Brain microvascular endothelial cell (primary cell): Measurements from ENCODE around the gene SNTG2.

Source experiments
- DNase-seq: peaks from one replicate; pipeline ENCODE4 v3.0.0-alpha.2; 2020
- H3K27ac ChIP-seq: fragments of 250-450 bp; sonication (Bioruptor Pico); 2 replicates; pipeline ENCODE4 v1.5.1; 2020; ENCODE audit warnings: mild to moderate bottlenecking, moderate library complexity
- H3K27me3 ChIP-seq: fragments of 250-450 bp; sonication (Bioruptor Pico); replicated peaks from 2 replicates; pipeline ENCODE4 v1.5.1; 2020; ENCODE audit warnings: mild to moderate bottlenecking
- H3K36me3 ChIP-seq: fragments of 250-450 bp; sonication (Bioruptor Pico); replicated peaks from 2 replicates; pipeline ENCODE4 v1.5.1; 2020; ENCODE audit warnings: mild to moderate bottlenecking
- H3K4me3 ChIP-seq: 2 replicates; pipeline ENCODE4 v1.5.1; 2011; ENCODE audit warnings: low read depth, mild to moderate bottlenecking, control low read depth, low read length, moderate library complexity
- in situ Hi-C: cut with HindIII; loops from 2 replicates; pipeline ENCODE4 v1.10.0; 2017; ENCODE audit warnings: low sequenced_read_pairs, low pct_ligation_motif_present
- TF ChIP-seq, protein P1 (sequence below): IDR thresholded peaks from 2 replicates; pipeline ENCODE4 v1.5.1; 2011; ENCODE audit warnings: low read depth, mild to moderate bottlenecking, moderate library complexity, low read length, control low read depth, inconsistent platforms; ENCODE audit errors: missing control alignments

SNTG2 gene

DNA sequence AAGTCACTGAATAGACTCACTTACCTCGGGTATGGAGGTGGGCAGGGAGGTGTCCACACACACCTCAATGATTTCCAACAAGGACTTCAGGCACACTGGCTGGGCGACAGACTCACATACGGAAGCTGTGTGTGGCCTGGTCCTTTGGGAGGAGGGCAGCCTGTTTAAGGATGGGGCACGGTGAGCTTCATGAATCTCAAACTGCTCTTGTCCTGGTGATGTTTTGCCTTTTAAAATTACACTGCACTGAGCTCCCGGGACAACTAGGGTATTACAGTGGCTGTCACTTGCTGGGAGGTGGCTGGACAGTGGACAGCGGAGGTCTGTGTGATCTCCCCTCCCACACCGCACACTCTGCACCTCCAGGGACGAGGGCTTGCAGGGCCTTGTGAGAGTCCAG is 211.6 kb downstream of the SNTG2 start:
- no peak for DNase-seq
- in situ Hi-C loops = no loop called here
- no peak overlapping the region for H3K4me3 ChIP-seq
- H3K27ac ChIP-seq = no peak overlapping the region
- TF ChIP-seq, protein P1, sequence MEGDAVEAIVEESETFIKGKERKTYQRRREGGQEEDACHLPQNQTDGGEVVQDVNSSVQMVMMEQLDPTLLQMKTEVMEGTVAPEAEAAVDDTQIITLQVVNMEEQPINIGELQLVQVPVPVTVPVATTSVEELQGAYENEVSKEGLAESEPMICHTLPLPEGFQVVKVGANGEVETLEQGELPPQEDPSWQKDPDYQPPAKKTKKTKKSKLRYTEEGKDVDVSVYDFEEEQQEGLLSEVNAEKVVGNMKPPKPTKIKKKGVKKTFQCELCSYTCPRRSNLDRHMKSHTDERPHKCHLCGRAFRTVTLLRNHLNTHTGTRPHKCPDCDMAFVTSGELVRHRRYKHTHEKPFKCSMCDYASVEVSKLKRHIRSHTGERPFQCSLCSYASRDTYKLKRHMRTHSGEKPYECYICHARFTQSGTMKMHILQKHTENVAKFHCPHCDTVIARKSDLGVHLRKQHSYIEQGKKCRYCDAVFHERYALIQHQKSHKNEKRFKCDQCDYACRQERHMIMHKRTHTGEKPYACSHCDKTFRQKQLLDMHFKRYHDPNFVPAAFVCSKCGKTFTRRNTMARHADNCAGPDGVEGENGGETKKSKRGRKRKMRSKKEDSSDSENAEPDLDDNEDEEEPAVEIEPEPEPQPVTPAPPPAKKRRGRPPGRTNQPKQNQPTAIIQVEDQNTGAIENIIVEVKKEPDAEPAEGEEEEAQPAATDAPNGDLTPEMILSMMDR = no peak
- no peaks in the 10 kb centered on the region for H3K27me3 ChIP-seq
- no peaks in the 10 kb centered on the region for H3K36me3 ChIP-seq

DNA sequence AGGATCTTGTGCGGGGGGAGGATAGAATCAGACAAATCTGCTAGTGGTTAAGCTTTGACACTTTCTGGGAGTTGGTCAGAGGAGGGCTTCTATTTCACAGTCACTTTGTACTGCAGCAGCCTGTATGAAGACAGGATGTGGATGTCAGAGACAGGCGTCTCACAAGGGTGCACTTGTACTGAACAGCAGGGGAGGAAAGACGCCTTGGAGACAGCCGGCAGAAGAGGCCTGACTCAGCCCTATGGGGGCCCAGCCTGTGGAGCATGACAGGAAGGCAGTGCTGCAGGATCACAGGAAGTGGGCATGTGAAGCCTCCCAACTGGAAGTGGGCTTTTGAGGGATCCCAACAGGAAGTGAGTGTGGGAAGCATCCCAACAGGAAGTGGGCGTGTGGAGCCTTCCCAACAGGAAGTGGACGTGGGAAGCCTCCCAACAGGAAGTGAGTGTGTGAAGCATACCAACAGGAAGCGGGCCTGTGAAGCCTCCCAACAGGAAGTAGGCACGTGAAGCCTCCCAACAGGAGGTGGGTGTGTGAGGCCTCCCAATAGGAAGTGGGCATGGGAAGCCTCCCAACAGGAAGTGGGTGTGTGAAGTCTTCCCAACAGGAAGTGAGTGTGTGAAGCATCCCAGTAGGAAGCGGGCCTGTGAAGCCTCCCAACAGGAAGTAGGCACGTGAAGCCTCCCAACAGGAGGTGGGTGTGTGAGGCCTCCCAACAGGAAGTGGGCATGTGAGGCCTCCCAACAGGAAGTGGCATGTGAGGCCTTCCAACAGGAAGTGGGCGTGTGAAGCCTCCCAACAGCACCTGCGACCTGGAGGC is 212.3 kb downstream of the SNTG2 start:
- Histone ChIP-seq H3K27me3 (no peaks in the 10 kb centered on the region), H3K27ac (peak overlapping the region; percentile 14), H3K4me3 (no peak overlapping the region), H3K36me3 (no peaks in the 10 kb centered on the region)
- DNase-seq = peak; percentile 53
- TF ChIP-seq, protein P1 = no peak
- in situ Hi-C loops = no loop called here

DNA sequence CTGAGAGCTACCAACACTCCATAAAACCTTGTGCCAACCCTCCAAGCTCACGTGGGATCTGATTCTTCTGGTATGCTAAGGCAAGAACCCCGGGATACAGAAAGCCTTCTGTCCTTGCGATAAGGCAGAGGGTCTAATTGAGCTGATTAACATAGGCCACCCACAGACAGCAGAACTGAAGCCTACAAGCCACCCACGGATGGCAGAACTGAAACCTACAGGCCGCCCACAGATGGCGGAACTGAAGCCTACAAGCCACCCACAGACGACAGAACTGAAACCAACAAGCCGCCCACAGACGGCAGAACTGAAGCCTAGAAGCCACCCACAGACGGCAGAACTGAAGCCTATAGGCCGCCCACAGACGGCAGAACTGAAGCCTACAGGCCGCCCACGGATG is 216.3 kb downstream of the SNTG2 start:
- in situ Hi-C loops = no loop called here
- no peak for DNase-seq
- TF ChIP-seq, protein P1 = no peak
- Histone ChIP-seq H3K36me3 (no peaks in the 10 kb centered on the region), H3K27me3 (no peaks in the 10 kb centered on the region), H3K4me3 (no peak overlapping the region), H3K27ac (no peak overlapping the region)

DNA sequence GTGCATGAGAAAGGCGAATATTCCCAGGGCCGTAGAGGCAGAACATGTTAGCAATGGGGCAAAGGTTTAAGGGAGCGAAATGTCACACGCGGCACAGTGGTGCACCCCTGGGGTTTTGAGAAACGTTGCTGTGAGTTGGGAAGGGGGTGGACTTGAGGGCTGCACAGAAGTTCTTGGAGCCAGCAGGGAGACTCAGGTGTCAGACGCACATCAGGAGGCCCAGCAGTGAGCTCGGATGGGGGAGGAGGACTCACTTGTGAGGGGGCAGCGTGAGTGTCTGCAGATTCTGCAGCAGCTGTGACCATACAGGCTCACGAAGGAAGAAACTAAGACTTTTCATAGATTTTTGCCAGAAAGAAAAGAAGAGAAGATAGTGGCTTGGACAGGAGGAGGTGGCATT is 218.2 kb downstream of the SNTG2 start:
- no peaks in the 10 kb centered on the region for H3K27me3 ChIP-seq
- H3K36me3 ChIP-seq = no peaks in the 10 kb centered on the region
- DNase-seq = no peak
- no peak overlapping the region for H3K4me3 ChIP-seq
- no peak overlapping the region for H3K27ac ChIP-seq
- in situ Hi-C loops = no loop called here
- TF ChIP-seq, protein P1 = no peak

DNA sequence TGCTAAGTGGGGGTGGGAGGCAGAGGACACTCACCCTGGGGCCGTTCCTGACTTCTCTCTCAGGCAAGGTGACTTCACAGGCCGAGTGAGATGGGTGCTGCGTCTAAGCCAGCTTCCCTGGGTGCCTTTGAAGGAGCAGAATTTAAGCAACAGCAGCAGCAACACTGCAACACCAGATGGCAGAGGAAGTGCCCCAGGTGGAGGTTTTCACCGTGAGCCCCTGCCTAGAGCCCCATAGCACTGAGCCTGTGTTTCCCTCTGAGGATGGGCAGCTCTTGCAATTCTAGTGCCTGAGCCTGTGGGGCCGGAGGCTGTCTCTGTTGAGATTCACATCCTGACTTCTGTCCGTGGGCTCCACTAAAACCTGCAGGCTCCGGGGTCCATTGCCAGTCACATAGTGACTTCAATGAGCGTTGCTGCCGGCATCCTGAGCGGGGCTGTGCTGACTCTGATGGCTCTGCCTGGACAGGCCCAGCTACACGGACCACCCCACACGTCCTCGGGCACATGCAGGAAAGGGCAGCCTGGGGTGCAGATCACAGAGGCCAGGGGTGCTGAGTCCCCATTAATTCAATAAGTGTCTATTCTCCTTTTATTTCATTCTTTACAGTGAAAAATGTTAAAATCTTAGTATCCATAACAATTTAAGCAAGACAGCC is 218.8 kb downstream of the SNTG2 start:
- no peak overlapping the region for H3K27ac ChIP-seq
- in situ Hi-C loops = no loop called here
- H3K4me3 ChIP-seq = no peak overlapping the region
- no peak for DNase-seq
- H3K27me3 ChIP-seq = no peaks in the 10 kb centered on the region
- TF ChIP-seq, protein P1 = no peak
- H3K36me3 ChIP-seq = no peaks in the 10 kb centered on the region

DNA sequence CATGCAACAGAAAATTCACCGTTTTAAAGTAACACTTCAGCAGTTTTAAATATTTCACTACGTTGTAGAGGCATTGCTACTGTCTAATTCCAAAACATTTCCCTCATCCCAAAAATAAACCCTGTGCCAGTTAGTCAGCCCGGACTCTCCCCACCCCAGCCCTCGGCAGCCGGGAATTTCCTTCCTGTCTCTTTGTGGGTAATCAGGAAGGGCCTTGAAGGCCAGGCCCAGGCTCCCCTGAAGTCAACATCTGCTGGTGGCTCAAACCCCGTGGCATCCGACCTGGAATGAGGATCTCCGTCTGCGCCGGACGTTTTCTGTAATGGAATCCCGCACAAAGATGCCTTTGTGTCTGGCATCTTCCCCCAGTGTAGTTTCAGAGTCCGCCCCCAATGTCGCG is 219.6 kb downstream of the SNTG2 start:
- TF ChIP-seq, protein P1 = no peak
- Histone ChIP-seq H3K27me3 (no peaks in the 10 kb centered on the region), H3K4me3 (no peak overlapping the region), H3K27ac (no peak overlapping the region), H3K36me3 (no peaks in the 10 kb centered on the region)
- no peak for DNase-seq
- in situ Hi-C loops = no loop called here
